ENCODE results near the gene E2F4.

Gene E2F4

GRCh38 chr16:67210069-67210937 lies 18.3 kb downstream of the E2F4 start:
- Histone ChIP-seq H3K36me3 (ENCODE audit: control insufficient read depth in 2 of 2, insufficient read depth in 2 of 2, low read length in 2 of 2) (no peaks in the 10 kb centered on the region), H3K9ac (ENCODE audit: low read depth in 1 of 2, low read length in 2 of 2) (no peak overlapping the region), H3K27me3 (ENCODE audit: control insufficient read depth in 2 of 2, insufficient read depth in 2 of 2, low read length in 2 of 2) (no peaks in the 10 kb centered on the region), H3K9me3 (ENCODE audit: control insufficient read depth in 2 of 2, low read length in 2 of 2) (no peaks in the 10 kb centered on the region), H3K27ac (ENCODE audit: low read depth in 2 of 2, low read length in 2 of 2) (no peak overlapping the region), H3K4me1 (ENCODE audit: control insufficient read depth in 2 of 2, insufficient read depth in 2 of 2, low read length in 2 of 2) (peaks cover 0 to 2% of the 10 kb centered on the region in 2 donors), H3K4me3 (ENCODE audit: low read length in 2 of 2) (no peak overlapping the region)

- Histone ChIP-seq H3K4me1 (ENCODE audit: control insufficient read depth in 2 of 2, insufficient read depth in 2 of 2, low read length in 2 of 2) (peaks cover 0 to 2% of the 10 kb centered on the region in 2 donors), H3K9me3 (ENCODE audit: control insufficient read depth in 2 of 2, low read length in 2 of 2) (no peaks in the 10 kb centered on the region), H3K36me3 (ENCODE audit: control insufficient read depth in 2 of 2, insufficient read depth in 2 of 2, low read length in 2 of 2) (no peaks in the 10 kb centered on the region), H3K27ac (ENCODE audit: low read depth in 2 of 2, low read length in 2 of 2) (no peak overlapping the region), H3K27me3 (ENCODE audit: control insufficient read depth in 2 of 2, insufficient read depth in 2 of 2, low read length in 2 of 2) (no peaks in the 10 kb centered on the region), H3K9ac (ENCODE audit: low read depth in 1 of 2, low read length in 2 of 2) (no peak overlapping the region), H3K4me3 (ENCODE audit: low read length in 2 of 2) (no peak overlapping the region)
These were observed 19.7 kb downstream of the E2F4 start for GRCh38 chr16:67211674-67212073.

GRCh38 chr16:67212766-67213165 lies 20.8 kb downstream of the E2F4 start:
- Histone ChIP-seq H3K27me3 (ENCODE audit: control insufficient read depth in 2 of 2, insufficient read depth in 2 of 2, low read length in 2 of 2) (no peaks in the 10 kb centered on the region), H3K36me3 (ENCODE audit: control insufficient read depth in 2 of 2, insufficient read depth in 2 of 2, low read length in 2 of 2) (no peaks in the 10 kb centered on the region), H3K9me3 (ENCODE audit: control insufficient read depth in 2 of 2, low read length in 2 of 2) (no peaks in the 10 kb centered on the region), H3K4me1 (ENCODE audit: control insufficient read depth in 2 of 2, insufficient read depth in 2 of 2, low read length in 2 of 2) (peaks cover 0 to 2% of the 10 kb centered on the region in 2 donors), H3K4me3 (ENCODE audit: low read length in 2 of 2) (no peak overlapping the region), H3K9ac (ENCODE audit: low read depth in 1 of 2, low read length in 2 of 2) (no peak overlapping the region), H3K27ac (ENCODE audit: low read depth in 2 of 2, low read length in 2 of 2) (no peak overlapping the region)

- Histone ChIP-seq H3K4me1 (ENCODE audit: control insufficient read depth in 2 of 2, insufficient read depth in 2 of 2, low read length in 2 of 2) (peaks cover 0 to 2% of the 10 kb centered on the region in 2 donors), H3K9me3 (ENCODE audit: control insufficient read depth in 2 of 2, low read length in 2 of 2) (no peaks in the 10 kb centered on the region), H3K9ac (ENCODE audit: low read depth in 1 of 2, low read length in 2 of 2) (no peak overlapping the region), H3K4me3 (ENCODE audit: low read length in 2 of 2) (no peak overlapping the region), H3K27me3 (ENCODE audit: control insufficient read depth in 2 of 2, insufficient read depth in 2 of 2, low read length in 2 of 2) (no peaks in the 10 kb centered on the region), H3K27ac (ENCODE audit: low read depth in 2 of 2, low read length in 2 of 2) (no peak overlapping the region), H3K36me3 (ENCODE audit: control insufficient read depth in 2 of 2, insufficient read depth in 2 of 2, low read length in 2 of 2) (no peaks in the 10 kb centered on the region)
These were observed 21.5 kb downstream of the E2F4 start for GRCh38 chr16:67213197-67214019.

GRCh38 chr16:67215706-67216105 lies 23.8 kb downstream of the E2F4 start:
- Histone ChIP-seq H3K4me3 (ENCODE audit: low read length in 2 of 2) (no peak overlapping the region), H3K9ac (ENCODE audit: low read depth in 1 of 2, low read length in 2 of 2) (no peak overlapping the region), H3K9me3 (ENCODE audit: control insufficient read depth in 2 of 2, low read length in 2 of 2) (no peaks in the 10 kb centered on the region), H3K27me3 (ENCODE audit: control insufficient read depth in 2 of 2, insufficient read depth in 2 of 2, low read length in 2 of 2) (no peaks in the 10 kb centered on the region), H3K4me1 (ENCODE audit: control insufficient read depth in 2 of 2, insufficient read depth in 2 of 2, low read length in 2 of 2) (peaks cover 0 to 2% of the 10 kb centered on the region in 2 donors), H3K27ac (ENCODE audit: low read depth in 2 of 2, low read length in 2 of 2) (no peak overlapping the region), H3K36me3 (ENCODE audit: control insufficient read depth in 2 of 2, insufficient read depth in 2 of 2, low read length in 2 of 2) (no peaks in the 10 kb centered on the region)

- peaks cover 0 to 2% of the 10 kb centered on the region in 2 donors for H3K4me1 ChIP-seq (ENCODE audit: control insufficient read depth in 2 of 2, insufficient read depth in 2 of 2, low read length in 2 of 2)
- no peaks in the 10 kb centered on the region for H3K36me3 ChIP-seq (ENCODE audit: control insufficient read depth in 2 of 2, insufficient read depth in 2 of 2, low read length in 2 of 2)
- no peak overlapping the region for H3K9ac ChIP-seq (ENCODE audit: low read depth in 1 of 2, low read length in 2 of 2)
- no peaks in the 10 kb centered on the region for H3K27me3 ChIP-seq (ENCODE audit: control insufficient read depth in 2 of 2, insufficient read depth in 2 of 2, low read length in 2 of 2)
- no peak overlapping the region for H3K27ac ChIP-seq (ENCODE audit: low read depth in 2 of 2, low read length in 2 of 2)
- no peak overlapping the region for H3K4me3 ChIP-seq (ENCODE audit: low read length in 2 of 2)
- no peaks in the 10 kb centered on the region for H3K9me3 ChIP-seq (ENCODE audit: control insufficient read depth in 2 of 2, low read length in 2 of 2)
These were observed 24.9 kb downstream of the E2F4 start for GRCh38 chr16:67216612-67217490.

GRCh38 chr16:67223992-67224391 lies 32.0 kb downstream of the E2F4 start:
- Histone ChIP-seq H3K9ac (ENCODE audit: low read depth in 1 of 2, low read length in 2 of 2) (no peak overlapping the region), H3K4me3 (ENCODE audit: low read length in 2 of 2) (no peak overlapping the region), H3K27ac (ENCODE audit: low read depth in 2 of 2, low read length in 2 of 2) (no peak overlapping the region)

GRCh38 chr16:67226295-67226803 lies 34.4 kb downstream of the E2F4 start:
- peak overlapping the region; percentile 65 to 87 for H3K9ac ChIP-seq (ENCODE audit: low read depth in 1 of 2, low read length in 2 of 2)
- peak overlapping the region; percentile 93 to 99 for H3K4me3 ChIP-seq (ENCODE audit: low read length in 2 of 2)
- peaks cover 32 to 33% of the 10 kb centered on the region in 2 donors for H3K36me3 ChIP-seq (ENCODE audit: control insufficient read depth in 2 of 2, insufficient read depth in 2 of 2, low read length in 2 of 2)
- peak overlapping the region; percentile 63 to 80 for H3K27ac ChIP-seq (ENCODE audit: low read depth in 2 of 2, low read length in 2 of 2)
- peaks cover 15 to 17% of the 10 kb centered on the region in 2 donors for H3K4me1 ChIP-seq (ENCODE audit: control insufficient read depth in 2 of 2, insufficient read depth in 2 of 2, low read length in 2 of 2)
- H3K9me3 ChIP-seq (ENCODE audit: control insufficient read depth in 2 of 2, low read length in 2 of 2) = no peaks in the 10 kb centered on the region
- H3K27me3 ChIP-seq (ENCODE audit: control insufficient read depth in 2 of 2, insufficient read depth in 2 of 2, low read length in 2 of 2) = no peaks in the 10 kb centered on the region

More at GRCh38 chr16:67223992-67224391, 32.0 kb downstream of the E2F4 start:
- no peaks in the 10 kb centered on the region for H3K9me3 ChIP-seq (ENCODE audit: control insufficient read depth in 2 of 2, low read length in 2 of 2)
- H3K36me3 ChIP-seq (ENCODE audit: control insufficient read depth in 2 of 2, insufficient read depth in 2 of 2, low read length in 2 of 2) = peaks cover 9% of the 10 kb centered on the region in 2 donors
- H3K4me1 ChIP-seq (ENCODE audit: control insufficient read depth in 2 of 2, insufficient read depth in 2 of 2, low read length in 2 of 2) = peaks cover 15 to 17% of the 10 kb centered on the region in 2 donors
- no peaks in the 10 kb centered on the region for H3K27me3 ChIP-seq (ENCODE audit: control insufficient read depth in 2 of 2, insufficient read depth in 2 of 2, low read length in 2 of 2)

GRCh38 chr16:67226804-67227566 lies 35.0 kb downstream of the E2F4 start, which contains the start of gene TMEM208:
Gene TMEM208 (plus strand): TSS chr16:67227130. CDS start chr16:67227219, 89 bp downstream.
- H3K36me3 ChIP-seq (ENCODE audit: control insufficient read depth in 2 of 2, insufficient read depth in 2 of 2, low read length in 2 of 2) = peaks cover 39% of the 10 kb centered on the region in 2 donors
- no peaks in the 10 kb centered on the region for H3K9me3 ChIP-seq (ENCODE audit: control insufficient read depth in 2 of 2, low read length in 2 of 2)
- peak within 1 kb of the TSS; percentile 63 to 80 for H3K27ac ChIP-seq (ENCODE audit: low read depth in 2 of 2, low read length in 2 of 2)
- H3K9ac ChIP-seq (ENCODE audit: low read depth in 1 of 2, low read length in 2 of 2) = peak within 1 kb of the TSS; percentile 87 to 92
- peak within 1 kb of the TSS; percentile 93 to 99 for H3K4me3 ChIP-seq (ENCODE audit: low read length in 2 of 2)
- H3K27me3 ChIP-seq (ENCODE audit: control insufficient read depth in 2 of 2, insufficient read depth in 2 of 2, low read length in 2 of 2) = no peaks in the 10 kb centered on the region
- peaks cover 15 to 17% of the 10 kb centered on the region in 2 donors for H3K4me1 ChIP-seq (ENCODE audit: control insufficient read depth in 2 of 2, insufficient read depth in 2 of 2, low read length in 2 of 2)

Data from mucosa of rectum (tissue), 2 donors.